Measurements from ENCODE around the gene PLAC9.

The PLAC9 gene

DNA sequence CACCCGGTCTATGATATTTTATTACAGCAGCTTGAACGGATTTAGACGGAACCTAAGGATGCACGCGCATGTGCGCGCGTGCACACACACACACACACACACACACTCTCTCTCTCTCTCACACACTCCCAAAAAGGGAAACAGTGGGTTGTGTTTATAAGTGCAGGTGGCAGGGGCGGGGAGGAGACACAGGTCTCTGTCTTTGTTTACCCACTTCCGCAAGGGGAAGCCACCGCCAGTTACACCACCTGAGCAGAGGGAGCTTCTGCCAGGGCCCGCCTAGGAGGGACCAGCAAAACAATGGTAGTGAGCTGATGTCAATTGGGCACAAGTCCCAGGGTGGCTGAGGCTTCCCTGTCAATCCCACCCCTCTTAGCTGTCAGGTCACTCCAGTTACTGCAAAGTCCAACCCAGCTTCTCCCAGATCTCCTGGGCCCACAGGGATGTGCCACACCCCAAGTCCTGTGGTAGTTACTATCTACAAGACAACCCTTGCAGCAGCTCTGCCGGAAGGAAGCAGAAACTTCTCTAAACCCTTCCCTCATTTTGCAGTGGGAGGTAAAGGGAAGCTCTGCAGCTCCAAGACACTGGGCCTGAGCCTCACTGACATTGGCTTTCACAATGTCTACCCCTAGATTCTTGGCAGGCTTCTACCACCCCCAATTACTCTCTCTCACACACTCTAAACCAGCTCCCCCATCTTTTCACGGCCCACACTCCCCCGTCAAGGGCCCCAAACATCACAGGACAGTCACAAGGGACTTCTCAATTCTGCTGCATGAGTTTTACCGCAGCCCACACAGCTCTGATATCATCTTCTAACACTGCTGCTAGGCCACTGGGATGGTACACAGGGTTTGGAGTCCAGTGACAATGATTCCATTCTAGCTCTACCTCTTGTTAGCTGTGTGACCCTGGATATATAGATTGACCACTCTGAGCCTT is 55.2 kb downstream of the PLAC9 start:
- H3K4me1 ChIP-seq (ENCODE audit: insufficient read depth, low read length), result peaks cover 46% of the 10 kb centered on the region
- H3K27ac ChIP-seq (ENCODE audit: low read depth, low read length), result peak overlapping the region; percentile 4
- no peaks in the 10 kb centered on the region for H3K27me3 ChIP-seq (ENCODE audit: control insufficient read depth in 1 of 2, insufficient read depth in 2 of 2, low read length in 2 of 2)
- H3K9me3 ChIP-seq (ENCODE audit: low read length), result no peaks in the 10 kb centered on the region
- no peak overlapping the region for H3K4me3 ChIP-seq (ENCODE audit: low read depth in 1 of 2, low read length in 2 of 2)
- H3K36me3 ChIP-seq (ENCODE audit: insufficient read depth, low read length), result no peaks in the 10 kb centered on the region
- H3K9ac ChIP-seq (ENCODE audit: low read length), result no peak overlapping the region

DNA sequence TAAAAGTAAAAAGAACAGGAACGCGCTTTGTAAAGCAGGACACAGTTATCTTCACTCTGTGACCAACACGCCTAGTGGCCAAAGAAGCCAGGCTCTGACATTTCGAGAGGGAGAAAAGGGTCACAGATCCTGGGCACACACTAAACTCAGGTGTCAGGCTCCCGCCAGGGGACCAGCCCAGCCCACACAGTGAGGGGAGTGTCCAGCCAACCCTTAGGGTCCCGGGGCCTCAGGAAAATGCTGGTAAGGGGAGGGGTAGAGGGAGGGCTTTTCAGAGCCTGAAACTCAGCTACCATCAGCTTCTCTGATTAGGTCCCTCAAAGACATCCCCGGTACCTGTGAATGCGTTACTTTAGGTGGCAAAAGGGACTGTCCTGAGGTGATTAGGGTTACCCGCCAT is 56.2 kb downstream of the PLAC9 start:
- Histone ChIP-seq H3K36me3 (ENCODE audit: insufficient read depth, low read length) (no peaks in the 10 kb centered on the region), H3K27me3 (ENCODE audit: control insufficient read depth in 1 of 2, insufficient read depth in 2 of 2, low read length in 2 of 2) (no peaks in the 10 kb centered on the region), H3K9me3 (ENCODE audit: low read length) (no peaks in the 10 kb centered on the region), H3K4me1 (ENCODE audit: insufficient read depth, low read length) (peaks cover 43% of the 10 kb centered on the region), H3K4me3 (ENCODE audit: low read depth in 1 of 2, low read length in 2 of 2) (no peak overlapping the region), H3K27ac (ENCODE audit: low read depth, low read length) (no peak overlapping the region), H3K9ac (ENCODE audit: low read length) (no peak overlapping the region)

DNA sequence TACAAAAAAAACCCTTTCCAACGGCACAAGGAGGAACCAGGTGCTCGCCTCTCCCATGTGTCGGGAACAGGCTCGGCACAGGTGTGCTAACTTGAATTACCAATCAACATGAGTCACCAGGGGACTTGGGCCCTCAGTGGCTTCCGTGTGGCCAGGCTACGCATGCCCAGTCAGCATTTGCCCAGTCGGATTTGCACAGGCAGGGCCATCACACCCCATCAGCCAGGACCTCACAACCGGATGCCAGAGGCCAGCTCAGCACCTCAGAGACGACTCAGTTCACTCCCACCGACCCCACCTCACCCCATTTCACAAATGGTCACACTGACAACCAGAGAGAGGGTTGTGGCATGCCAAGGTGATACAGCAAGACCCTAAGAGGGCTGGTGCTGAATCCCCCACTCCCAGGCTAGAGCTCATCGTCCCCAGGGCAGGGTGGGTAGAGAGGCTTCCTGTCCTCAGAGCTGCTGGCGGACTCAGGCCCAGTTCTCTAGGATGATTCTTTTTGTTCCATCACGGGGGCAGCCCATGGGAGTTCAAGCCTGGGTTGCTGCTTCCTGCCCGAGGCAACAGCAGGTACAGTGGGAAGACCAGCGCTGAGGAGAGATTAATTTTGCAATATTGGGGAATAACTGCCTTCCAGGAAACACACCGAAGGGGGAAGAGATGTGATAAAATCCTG is 59.2 kb downstream of the PLAC9 start:
- no peak overlapping the region for H3K9ac ChIP-seq (ENCODE audit: low read length)
- no peaks in the 10 kb centered on the region for H3K9me3 ChIP-seq (ENCODE audit: low read length)

GRCh38 chr10:80192553-80192952 is 60.0 kb downstream of the PLAC9 start:
- Histone ChIP-seq H3K9me3 (ENCODE audit: low read length) (no peaks in the 10 kb centered on the region), H3K9ac (ENCODE audit: low read length) (no peak overlapping the region), H3K27ac (ENCODE audit: low read depth, low read length) (no peak overlapping the region), H3K4me3 (ENCODE audit: low read depth in 1 of 2, low read length in 2 of 2) (no peak overlapping the region), H3K36me3 (ENCODE audit: insufficient read depth, low read length) (no peaks in the 10 kb centered on the region), H3K27me3 (ENCODE audit: control insufficient read depth in 1 of 2, insufficient read depth in 2 of 2, low read length in 2 of 2) (no peaks in the 10 kb centered on the region), H3K4me1 (ENCODE audit: insufficient read depth, low read length) (peaks cover 24% of the 10 kb centered on the region)

More for the DNA sequence above, 59.2 kb downstream of the PLAC9 start:
- Histone ChIP-seq H3K4me1 (ENCODE audit: insufficient read depth, low read length) (peaks cover 25% of the 10 kb centered on the region), H3K27ac (ENCODE audit: low read depth, low read length) (no peak overlapping the region), H3K27me3 (ENCODE audit: control insufficient read depth in 1 of 2, insufficient read depth in 2 of 2, low read length in 2 of 2) (no peaks in the 10 kb centered on the region), H3K36me3 (ENCODE audit: insufficient read depth, low read length) (no peaks in the 10 kb centered on the region), H3K4me3 (ENCODE audit: low read depth in 1 of 2, low read length in 2 of 2) (no peak overlapping the region)

GRCh38 chr10:80194373-80195045 is 62.0 kb downstream of the PLAC9 start:
- Histone ChIP-seq H3K9ac (ENCODE audit: low read length) (no peak overlapping the region), H3K27me3 (ENCODE audit: control insufficient read depth in 1 of 2, insufficient read depth in 2 of 2, low read length in 2 of 2) (no peaks in the 10 kb centered on the region), H3K9me3 (ENCODE audit: low read length) (no peaks in the 10 kb centered on the region), H3K36me3 (ENCODE audit: insufficient read depth, low read length) (no peaks in the 10 kb centered on the region), H3K4me3 (ENCODE audit: low read depth in 1 of 2, low read length in 2 of 2) (no peak overlapping the region), H3K27ac (ENCODE audit: low read depth, low read length) (no peak overlapping the region), H3K4me1 (ENCODE audit: insufficient read depth, low read length) (peaks cover 22% of the 10 kb centered on the region)
